HFF-Myc (cell line): ENCODE data around the gene SERPINB11.

Source experiments
- DNase-seq: peaks from one replicate; pipeline ENCODE4 v3.0.0-alpha.2; 2011; ENCODE audit warnings: low read depth; ENCODE audit errors: extremely low read depth
- H3K4me3 ChIP-seq: replicated peaks from 2 replicates; pipeline ENCODE4 v1.5.1; 2011; ENCODE audit warnings: low read depth, mild to moderate bottlenecking, control low read depth, low read length
- CTCF ChIP-seq: IDR thresholded peaks from 2 replicates; pipeline ENCODE4 v1.5.1; 2012; ENCODE audit warnings: mild to moderate bottlenecking, low read depth, low read length, control low read depth; ENCODE audit errors: missing control alignments

Gene SERPINB11

GRCh38 chr18:63681449-63682340 is 21.1 kb upstream of the SERPINB11 start:
- no peak overlapping the region for H3K4me3 ChIP-seq
- TF ChIP-seq CTCF = no peak
- DNase-seq = no peak

- no peak for TF ChIP-seq CTCF
- no peak overlapping the region for H3K4me3 ChIP-seq
- peak; percentile 24 for DNase-seq
Observed at GRCh38 chr18:63683152-63683551, 19.6 kb upstream of the SERPINB11 start.

- DNase-seq = no peak
- no peak for TF ChIP-seq CTCF
- no peak overlapping the region for H3K4me3 ChIP-seq
Observed at GRCh38 chr18:63683890-63684289, 18.9 kb upstream of the SERPINB11 start.

- H3K4me3 ChIP-seq = no peak overlapping the region
- DNase-seq = no peak
- TF ChIP-seq CTCF = no peak
Observed at GRCh38 chr18:63684718-63685117, 18.0 kb upstream of the SERPINB11 start.

GRCh38 chr18:63686871-63687270 is 15.9 kb upstream of the SERPINB11 start:
- DNase-seq = no peak
- TF ChIP-seq CTCF = no peak
- no peak overlapping the region for H3K4me3 ChIP-seq

- TF ChIP-seq CTCF = no peak
- no peak for DNase-seq
- no peak overlapping the region for H3K4me3 ChIP-seq
Observed at GRCh38 chr18:63689064-63689463, 13.7 kb upstream of the SERPINB11 start.
